HG02885 (cell line): Measurements from ENCODE around the gene POLR1D.
"Not testable (repeated sequence)": the region's sequence is repeated elsewhere in the genome, so short reads cannot be mapped to it uniquely, and the experiment has no call there.

Experiments used
- ATAC-seq: cut with Tn5 transposase; IDR thresholded peaks from one replicate; pipeline ENCODE4 v1.9.1; 2021; ENCODE audit warnings: mild to moderate bottlenecking; ENCODE audit not compliant: unreplicated experiment, poor library complexity

POLR1D gene

DNA sequence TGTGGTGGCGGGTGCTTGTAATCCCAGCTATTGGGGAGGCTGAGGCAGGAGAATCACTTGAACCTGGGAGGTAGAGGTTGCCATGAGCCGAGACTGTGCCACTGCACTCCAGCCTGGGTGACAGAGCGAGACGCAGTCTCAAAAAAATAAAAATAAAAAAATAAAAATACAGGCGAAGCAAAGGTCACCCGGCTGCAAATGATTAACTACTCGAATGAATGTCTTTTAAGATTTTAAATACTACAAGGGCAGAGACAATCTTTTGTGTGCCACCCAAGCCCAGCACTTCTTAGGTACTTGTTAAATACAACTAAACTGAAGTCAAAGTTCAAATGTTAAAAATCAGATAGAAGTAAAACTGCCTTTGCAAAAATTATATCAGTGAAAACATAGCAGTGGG is 8.1 kb upstream of the POLR1D start:
- no peak for ATAC-seq

DNA sequence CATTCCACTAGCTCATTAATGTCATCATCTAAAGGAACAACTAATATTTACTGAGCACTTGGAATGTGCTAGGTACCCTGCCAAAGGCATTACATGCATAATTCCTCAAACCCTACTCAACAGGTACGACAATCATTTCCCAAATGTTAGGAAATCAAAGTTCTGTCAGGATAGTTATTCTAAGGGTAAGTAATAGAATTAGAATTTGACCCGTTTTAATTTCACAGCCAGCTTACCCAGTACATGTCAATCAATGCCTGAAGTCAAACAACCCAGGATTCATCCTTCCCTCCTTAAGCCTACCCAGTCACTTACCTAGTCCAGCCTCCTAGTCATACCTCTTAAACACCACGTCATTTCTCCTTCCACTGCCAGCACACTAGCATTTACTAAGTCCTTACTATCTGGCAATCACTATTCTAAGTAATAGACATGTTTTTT is 3.8 kb upstream of the POLR1D start:
- ATAC-seq: no peak

DNA sequence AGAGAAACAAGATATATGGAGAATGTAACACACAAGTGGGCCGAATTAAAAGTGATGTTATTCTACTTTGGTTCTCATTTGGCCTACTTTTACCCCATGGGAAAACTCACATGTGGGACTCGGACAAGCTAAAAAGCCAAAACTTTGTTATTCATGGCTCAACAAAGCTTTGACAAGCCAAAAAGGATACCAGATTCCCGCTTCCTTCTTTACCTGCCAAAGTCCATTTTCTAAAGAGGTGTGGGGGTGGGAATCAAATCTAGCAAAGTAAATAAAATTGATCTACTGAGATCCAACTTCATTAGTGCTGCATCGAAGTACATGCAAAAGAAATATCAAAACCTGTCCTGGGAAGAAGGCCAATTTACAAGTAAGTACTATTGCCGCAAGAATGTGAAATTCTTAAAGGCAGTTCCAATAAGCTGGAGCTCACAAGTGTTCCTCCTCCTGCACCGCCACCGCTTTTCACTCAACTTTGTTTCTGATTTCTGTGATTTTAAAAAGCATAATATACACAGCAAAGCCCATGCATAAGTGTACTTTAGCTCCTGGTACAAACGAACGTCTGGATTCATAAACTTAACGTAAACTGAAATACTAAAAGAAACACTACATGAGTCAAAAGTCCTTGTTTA is 2.5 kb upstream of the POLR1D start:
- no peak for ATAC-seq

DNA sequence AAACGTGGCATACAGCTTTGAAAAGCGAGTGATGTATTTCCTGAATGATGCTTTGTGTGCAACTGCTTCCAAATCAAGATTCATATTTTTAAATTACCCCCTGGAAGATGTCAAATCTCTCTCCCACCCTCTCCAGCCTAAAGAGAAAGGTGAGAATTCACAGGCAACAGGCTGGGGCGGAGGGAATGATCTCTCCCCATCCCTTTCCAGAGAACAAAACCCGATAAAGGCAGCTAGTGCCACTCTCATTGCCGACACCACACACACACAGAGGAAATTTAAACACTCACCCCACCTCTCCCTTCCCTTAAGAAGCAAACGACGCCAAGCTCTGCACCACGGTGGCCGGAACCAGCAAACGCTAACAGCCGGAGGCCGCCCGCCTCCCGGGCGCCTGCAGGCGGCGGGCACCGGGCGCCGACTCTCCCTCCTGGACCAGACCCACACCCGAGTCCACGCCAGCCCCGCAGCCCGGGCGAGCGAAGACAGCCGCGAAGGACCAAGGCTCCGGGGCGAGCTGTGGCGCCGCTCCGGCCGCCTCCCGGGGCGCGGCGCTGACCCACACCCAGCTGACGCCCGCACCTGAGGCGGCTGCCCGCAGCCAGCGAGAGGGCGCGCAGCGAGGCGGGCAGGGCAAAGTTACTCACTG is 1.8 kb upstream of the POLR1D start:
- ATAC-seq: peak; percentile 33

DNA sequence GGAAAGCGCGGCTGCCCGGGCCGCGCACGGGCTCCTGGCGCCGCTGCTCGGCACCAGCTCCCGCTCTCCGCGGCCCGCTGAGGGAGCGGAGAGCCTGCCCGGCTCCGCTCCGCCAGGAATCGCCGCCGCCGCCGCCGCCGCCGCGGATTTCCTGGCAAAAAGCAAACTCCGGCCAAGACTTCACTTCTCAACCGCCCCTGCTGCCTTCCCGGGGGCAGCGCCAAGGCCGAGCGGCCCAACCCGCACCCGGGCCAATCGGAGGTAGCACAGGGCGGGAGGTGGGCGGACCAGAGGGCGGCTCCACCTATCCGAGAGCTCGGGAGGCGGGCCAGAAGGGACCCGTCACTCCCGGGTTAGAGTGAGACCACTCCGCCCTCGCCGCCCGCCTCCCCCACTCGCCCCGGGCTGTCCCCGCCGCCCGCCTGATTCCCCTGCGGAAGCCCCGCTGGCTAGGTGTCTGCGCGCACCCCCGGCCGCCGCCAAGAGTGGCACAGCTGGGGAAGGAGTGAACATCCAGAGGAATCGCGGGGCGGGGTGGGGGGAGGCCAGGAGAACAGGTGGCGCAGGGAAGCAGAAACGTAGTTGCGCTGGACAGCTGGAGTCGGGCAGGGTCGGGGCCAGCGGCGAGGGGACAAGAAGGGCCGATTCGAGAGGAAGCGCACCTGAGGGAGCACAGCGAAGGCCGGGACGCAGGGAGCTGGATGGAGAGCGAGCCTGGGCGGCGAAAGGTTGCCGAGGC is 1.1 kb upstream of the POLR1D start, which contains the start of gene LNX2:
TSS of gene LNX2 (minus strand) at position 153 of the 739 bp plus-strand sequence. CDS start 38,826 bp downstream, outside the sequence.
- peak; percentile 87 for ATAC-seq

DNA sequence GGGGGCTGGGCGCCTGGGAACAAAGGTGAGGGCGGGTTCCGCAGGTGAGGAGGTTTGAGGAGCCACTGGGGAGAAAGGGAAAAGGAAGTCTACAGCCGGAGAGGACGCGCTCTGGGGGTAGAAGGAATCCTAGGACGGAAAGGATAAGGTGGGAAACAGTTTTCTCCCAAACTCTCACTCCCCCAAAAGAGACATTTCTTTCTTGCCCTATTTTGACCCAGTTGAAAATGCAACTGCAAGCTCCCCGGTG is 651 bp upstream of the POLR1D start:
- ATAC-seq: no peak

DNA sequence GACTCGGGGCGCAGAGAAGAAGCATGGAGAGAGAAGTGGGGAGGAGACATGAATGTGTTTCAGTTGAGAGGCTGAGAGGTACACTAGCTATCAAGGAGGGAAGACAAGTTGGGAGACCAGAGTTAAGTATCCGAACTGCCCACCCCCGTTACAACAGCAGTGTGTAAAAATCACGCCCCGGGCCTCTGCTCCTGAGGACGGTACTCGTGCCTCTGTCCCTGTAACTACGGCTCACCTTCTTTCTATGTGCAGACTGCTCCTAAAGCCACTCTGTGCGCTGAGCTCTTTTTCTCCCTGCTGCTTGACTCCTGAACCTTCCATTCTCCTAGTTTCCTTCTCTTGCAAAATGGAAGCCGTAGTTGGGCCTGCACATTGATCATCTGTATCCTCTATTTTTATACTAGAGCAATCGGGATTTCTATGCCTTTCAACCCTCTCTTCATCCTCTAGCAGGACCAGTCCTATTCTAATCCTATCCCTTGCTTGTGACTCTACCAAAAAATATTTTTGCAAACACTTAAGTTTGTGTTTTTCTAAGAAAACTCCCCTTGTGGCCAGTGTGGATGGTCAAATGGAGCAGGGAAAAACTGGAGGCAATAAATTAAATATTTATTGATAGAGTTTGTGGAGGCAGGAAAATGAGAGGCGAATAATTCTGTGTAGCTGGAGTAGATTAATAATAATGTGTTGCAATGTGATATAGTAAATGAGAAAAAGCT is 569 bp downstream of the POLR1D start:
- no peak for ATAC-seq

DNA sequence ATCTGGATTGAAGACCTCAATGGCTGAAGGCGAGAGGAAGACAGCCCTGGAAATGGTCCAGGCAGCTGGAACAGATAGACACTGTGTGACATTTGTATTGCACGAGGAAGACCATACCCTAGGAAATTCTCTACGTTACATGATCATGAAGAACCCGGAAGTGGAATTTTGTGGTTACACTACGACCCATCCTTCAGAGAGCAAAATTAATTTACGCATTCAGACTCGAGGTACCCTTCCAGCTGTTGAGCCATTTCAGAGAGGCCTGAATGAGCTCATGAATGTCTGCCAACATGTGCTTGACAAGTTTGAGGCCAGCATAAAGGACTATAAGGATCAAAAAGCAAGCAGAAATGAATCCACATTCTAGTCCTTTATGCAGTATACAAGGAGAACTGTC is 1.2 kb downstream of the POLR1D start:
- no peak for ATAC-seq

DNA sequence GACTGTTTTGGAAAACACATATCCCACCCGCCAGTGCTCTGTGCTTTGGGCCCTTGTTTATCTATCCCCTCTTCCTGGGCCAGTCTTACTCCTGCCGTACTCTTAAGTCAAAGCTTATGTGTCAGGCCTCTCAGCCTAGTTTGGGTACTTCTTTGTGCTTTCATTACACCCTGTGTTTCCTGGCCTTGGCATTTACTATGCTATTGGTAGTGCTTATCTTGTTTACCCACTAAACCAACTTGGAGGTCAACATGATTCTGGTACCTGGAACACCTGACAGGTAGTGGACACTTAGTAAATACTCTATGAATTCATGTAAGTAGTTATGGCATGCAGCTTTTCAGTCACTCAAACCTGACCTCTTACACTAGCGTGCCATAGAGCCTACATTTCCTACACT is 2.4 kb downstream of the POLR1D start:
- no peak for ATAC-seq

DNA sequence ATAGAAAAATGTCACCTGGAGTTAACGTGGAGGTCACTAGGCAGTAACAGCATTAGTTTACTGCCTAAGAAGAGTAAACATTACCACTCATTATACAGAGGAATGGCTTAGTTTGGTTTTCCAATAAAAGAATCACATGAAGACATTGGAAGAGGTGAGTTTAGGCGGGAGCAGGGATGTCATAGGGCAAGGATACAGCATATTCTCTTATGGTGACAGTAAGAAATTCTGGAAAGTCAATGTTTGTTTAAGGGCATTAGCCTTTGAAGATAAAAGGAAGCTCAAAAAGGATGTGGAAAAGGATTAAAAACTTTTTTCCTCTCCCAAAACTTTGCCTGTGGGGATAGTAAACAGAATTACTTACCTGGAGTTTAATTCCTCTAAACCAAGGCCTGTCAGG is 4.1 kb downstream of the POLR1D start:
- ATAC-seq: no peak

DNA sequence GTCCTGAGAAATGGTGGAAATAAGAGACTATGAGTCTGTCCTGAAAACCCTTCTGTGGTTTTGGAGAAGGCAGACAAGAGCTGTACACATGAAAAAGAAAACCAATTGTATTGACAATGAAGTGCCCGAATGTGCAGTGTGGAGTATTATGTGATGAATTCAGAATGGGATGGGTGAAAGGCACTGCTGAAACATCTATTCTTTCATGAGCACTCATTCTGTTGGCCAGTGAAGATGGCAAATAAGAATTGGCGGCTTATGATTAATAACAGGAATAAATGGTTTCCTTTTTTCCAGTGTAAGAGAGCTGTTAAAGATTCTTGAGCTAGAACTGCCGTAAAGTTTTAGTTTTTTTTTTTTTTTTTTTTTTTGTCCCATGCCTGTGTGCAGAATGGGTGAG is 5.7 kb downstream of the POLR1D start:
- no peak for ATAC-seq

DNA sequence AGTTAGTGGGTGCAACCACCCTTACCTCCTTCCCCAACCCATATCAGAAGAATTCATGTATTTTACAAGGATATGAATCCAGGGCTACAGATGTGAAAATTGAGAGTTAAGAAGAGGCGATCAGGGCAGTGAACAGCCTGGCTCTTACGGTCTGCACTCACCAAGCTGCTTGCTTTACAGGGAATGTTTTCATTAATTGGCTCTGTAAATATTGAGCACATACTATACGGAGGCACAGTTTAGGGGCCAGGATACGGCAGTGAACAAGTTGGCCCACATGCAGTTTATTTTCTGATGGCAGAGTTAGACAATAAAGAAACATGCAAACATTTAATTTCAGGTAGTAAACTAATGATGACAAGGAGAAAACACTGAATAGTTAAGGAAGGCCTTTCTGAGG is 6.4 kb downstream of the POLR1D start:
- ATAC-seq: no peak

DNA sequence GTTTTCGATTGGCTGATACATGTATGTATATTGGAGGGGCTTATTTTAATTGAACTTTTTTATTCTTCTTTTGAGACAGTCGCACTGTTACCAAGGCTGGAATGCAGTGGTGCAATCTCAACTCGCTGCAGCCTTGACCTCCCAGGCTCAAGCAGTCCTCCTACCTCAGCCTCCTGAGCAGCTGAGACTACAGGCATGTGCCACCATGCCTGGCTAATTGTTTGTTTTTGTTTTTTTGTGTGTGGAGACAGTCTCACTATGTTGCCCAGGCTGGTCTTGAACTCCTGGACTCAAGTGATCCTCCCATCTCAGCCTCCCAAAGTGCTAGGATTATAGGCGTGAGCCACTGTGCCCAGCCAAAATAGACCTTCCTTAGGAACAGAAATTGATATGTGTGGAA is 7.1 kb downstream of the POLR1D start:
- ATAC-seq: not testable (repeated sequence)

DNA sequence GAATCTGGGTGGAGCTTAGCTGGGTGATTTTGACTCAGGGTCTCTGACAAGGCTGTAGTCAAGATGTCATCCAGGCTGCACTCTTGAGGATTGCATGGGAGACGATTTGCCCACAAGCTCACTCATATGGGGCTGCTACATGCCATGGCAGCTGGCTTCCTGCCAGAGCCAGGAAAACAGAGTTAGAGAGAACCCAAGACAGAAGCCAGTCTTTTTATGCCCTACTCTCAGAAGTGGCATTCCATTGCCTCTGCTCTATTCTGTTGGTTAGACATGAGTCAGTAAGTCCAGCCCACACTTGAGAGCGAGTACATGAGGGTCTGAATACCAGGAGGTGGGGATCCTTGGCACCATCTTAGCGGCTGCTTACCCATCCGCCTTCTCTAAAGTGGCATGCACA is 9.5 kb downstream of the POLR1D start:
- ATAC-seq: no peak

DNA sequence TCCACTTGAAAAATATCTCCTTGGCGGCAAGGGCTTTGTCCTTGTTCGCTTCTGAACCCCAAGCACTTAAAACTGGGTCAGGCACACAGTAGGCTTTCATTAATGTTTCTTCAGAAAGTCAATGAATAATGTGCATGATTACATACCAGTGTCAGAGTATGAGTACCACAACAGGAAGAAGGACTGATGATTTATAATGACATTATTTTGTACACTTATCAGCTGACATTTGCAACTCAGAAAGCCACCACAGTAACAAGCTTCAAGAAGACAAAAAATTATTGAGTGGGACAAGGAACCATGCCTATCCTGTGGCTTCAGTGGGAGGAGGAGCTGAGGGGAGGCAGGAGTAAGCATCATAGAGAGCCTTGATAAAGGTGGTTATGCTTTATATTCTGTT is 10.0 kb downstream of the POLR1D start:
- ATAC-seq: no peak

DNA sequence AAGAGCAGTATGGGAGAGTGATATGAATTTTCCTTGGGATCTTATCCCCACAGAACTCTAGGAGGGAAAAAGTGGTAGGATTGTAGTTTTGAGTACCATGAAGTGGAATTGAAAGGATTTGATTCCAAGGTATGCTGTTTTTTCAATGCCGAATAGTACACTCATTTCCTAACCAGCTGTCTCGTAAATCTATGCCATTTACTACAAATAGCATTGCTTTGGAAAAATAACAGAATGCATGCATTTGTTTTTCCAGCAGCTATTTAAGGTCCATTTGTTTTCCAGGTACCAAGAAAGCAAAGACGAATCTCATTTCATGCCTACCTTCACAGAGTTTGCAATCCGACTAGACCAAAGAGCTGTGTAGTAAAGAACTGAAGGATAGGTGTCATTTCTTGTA is 10.5 kb downstream of the POLR1D start:
- no peak for ATAC-seq

DNA sequence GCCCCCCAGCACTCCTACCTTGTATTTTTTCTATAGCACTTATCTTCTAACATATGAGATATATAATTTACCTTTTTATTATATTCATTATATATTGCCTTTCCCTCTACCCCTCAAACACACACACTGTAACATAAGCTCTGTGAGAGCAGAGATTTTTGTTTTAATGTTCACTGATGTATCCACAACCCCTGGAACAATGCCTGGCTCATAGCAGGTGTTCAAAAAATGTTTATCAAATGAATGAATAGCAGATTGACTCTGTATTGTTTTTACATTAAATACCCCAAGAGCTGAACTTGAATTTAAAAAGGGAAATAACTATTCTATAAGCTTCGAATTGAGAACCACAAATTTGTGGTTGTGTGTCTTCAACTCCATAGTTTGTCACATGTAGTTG is 11.0 kb downstream of the POLR1D start:
- no peak for ATAC-seq

DNA sequence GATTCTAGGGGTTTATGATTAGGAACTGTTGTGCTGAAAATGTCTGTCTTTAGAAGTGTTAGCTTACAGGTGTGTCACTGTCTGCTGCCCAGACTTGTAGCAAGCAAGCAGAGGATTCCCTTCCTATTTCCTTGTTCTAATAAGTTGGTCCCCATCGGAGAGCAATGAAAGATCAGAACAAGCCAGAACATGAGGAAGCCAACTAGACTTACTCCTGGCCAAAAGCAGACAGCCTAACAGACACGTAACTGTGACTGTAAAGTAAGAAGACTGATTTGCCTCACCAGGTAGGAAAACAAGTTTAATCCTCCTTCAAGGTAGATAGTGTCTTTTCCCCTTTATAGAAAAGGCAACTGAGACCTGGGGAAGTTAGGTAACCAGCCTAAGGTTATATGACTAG is 12.5 kb downstream of the POLR1D start:
- no peak for ATAC-seq

DNA sequence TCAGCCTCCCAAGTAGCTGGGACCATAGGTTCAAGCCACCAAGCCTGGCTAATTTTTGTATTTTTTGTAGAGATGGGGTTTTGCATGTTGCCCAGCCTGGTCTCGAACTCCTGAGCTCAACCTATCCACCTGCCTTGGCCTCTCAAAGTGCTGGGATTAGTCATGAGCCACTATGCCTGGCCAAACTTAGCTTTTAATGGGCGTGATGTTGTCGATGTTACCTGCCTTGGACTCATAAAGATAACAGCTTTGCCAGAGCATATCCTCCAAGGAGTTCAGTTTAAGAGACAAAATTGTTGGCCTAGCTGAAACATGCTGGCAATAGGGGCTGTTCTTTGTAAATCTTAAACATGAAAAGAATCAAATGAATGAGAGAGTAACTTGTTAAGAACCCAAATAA is 13.1 kb downstream of the POLR1D start:
- ATAC-seq: no peak

DNA sequence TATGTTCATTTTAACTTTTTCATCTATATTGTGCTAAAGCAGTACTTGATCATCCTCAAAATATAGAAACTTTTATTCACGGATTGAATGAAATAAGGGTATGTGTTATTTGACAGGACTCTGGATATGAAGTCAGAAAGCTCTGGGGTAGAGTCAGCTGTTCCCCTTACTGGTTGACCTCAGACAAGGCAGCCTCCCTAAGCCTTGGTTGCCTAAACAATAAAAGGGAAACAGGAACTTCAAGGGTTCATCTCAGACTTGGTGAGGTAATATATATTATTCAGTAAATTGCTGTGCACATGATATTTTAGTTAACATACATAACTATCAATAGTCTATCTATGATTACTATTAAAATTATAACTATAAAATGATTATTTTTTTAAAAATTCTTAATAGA is 13.6 kb downstream of the POLR1D start:
- no peak for ATAC-seq

DNA sequence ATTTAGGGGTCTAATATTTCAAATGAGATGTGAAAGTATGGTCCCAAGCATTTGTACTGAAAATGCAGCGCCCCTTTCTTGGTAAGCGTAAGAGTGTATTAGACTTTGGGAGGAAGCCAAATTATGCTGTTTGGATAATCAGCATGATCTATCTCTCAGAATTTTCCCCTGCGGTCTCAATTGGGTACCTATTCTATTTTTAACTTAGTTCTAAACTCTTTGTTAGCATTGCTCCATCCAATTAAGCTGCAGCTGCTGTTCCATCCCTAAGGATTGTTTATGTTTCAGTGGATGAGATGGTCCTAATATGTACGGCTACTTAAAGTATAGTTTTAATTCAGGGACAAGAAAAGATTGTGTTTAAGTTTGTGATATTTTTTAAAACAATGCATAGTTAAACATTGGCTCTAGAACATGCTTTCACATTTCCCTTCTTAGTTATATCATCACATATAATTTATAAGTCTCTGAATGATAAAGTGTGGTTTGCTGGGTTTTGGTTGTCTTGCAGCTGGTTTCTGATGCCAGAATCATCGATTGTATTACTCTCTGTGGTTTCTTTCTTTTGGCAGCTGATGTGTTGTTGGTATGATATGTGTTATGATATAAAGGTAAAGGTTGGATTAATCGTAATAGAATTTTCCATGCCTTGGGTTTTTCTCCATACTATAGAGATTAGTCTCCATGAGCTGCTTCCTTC is 15.0 kb downstream of the POLR1D start:
- ATAC-seq: no peak
